Measurements from ENCODE around the gene DNAAF2.

GRCh38 chr14:49582113-49582977 lies 52.7 kb downstream of the DNAAF2 start:
- TF ChIP-seq CTCF (IDR thresholded peaks at IDR 0.05) (no peak), POLR2A (IDR thresholded peaks at IDR 0.05) (no peak), POLR2AphosphoS5 (IDR thresholded peaks at IDR 0.05) (no peak)

Data from upper lobe of left lung (tissue), 4 donors.